BLaER1 treated with 17β-estradiol and CSF1 and Interleukin-3, amounts not matched to agents 10 nM and 100 nM (cell line): ENCODE data around the gene MAN1B1.

Source experiments
- H3K27ac ChIP-seq, 11 experiments: shearing (Covaris generic); formaldehyde crosslinking; 2 replicates each; pipeline ENCODE4 v1.8.1; 2022
- H3K27me3 ChIP-seq, 11 experiments: shearing (Covaris generic); formaldehyde crosslinking; 2 replicates each; pipeline ENCODE4 v1.8.1; 2022
- H3K36me3 ChIP-seq, 11 experiments: shearing (Covaris generic); formaldehyde crosslinking; 2 replicates each; pipeline ENCODE4 v1.8.1; 2022
- H3K4me1 ChIP-seq, 10 experiments: shearing (Covaris generic); formaldehyde crosslinking; 2 replicates each; pipeline ENCODE4 v1.8.1; 2022
- H3K4me2 ChIP-seq, 11 experiments: shearing (Covaris generic); formaldehyde crosslinking; 2 replicates each; pipeline ENCODE4 v1.8.1; 2022
- H3K4me3 ChIP-seq, 10 experiments: shearing (Covaris generic); formaldehyde crosslinking; 2 replicates each; pipeline ENCODE4 v1.8.1; 2022
- H3K9ac ChIP-seq, 11 experiments: shearing (Covaris generic); formaldehyde crosslinking; 2 replicates each; pipeline ENCODE4 v1.8.1; 2022
- H3K9me3 ChIP-seq, 11 experiments: shearing (Covaris generic); formaldehyde crosslinking; replicated peaks in 1 of 11; 2 replicates each; pipeline ENCODE4 v1.8.1; 2022
- H4K20me1 ChIP-seq, 11 experiments: shearing (Covaris generic); formaldehyde crosslinking; 2 replicates each; pipeline ENCODE4 v1.8.1; 2022
- Cebpa-rat ChIP-seq, 11 experiments: shearing (Covaris generic); IDR thresholded peaks; 2 replicates each; pipeline ENCODE4 v1.8.1; 2022

The MAN1B1 gene

GRCh38 chr9:137077010-137077747 is 9.6 kb upstream of the MAN1B1 start, which contains the start of gene UAP1L1:
UAP1L1 (plus strand) TSS chr9:137077517; CDS start chr9:137077533, 16 bp downstream.
- H3K4me3 ChIP-seq = peak within 1 kb of the TSS; percentile 70 to 96 (median 80)
- H3K27ac ChIP-seq = peak within 1 kb of the TSS; percentile 62 to 79 (median 71)
- no peaks in the 10 kb centered on the region for H3K9me3 ChIP-seq
- peaks cover 0 to 3% (median 0%) of the 10 kb centered on the region in 11 experiments; a peak in 1 of 22 replicates for H3K27me3 ChIP-seq
- H3K4me2 ChIP-seq = peak within 1 kb of the TSS; percentile 95 to 100 (median 98)
- TF ChIP-seq Cebpa-rat (IDR thresholded peaks at IDR 0.05) = no peak
- peak within 1 kb of the TSS; percentile 72 to 88 (median 83) for H3K9ac ChIP-seq
- peaks cover 24 to 43% (median 39%) of the 10 kb centered on the region in 11 experiments; a peak in 20 of 22 replicates for H4K20me1 ChIP-seq
- H3K4me1 ChIP-seq = peaks cover 76 to 90% (median 83%) of the 10 kb centered on the region in 10 experiments
- H3K36me3 ChIP-seq = peaks cover 0 to 40% (median 14%) of the 10 kb centered on the region in 11 experiments; a peak in 14 of 22 replicates

GRCh38 chr9:137077758-137078693 is 8.8 kb upstream of the MAN1B1 start:
- Histone ChIP-seq H3K9me3 (no peaks in the 10 kb centered on the region), H3K9ac (peak overlapping the region; percentile 72 to 88 (median 83)), H3K27me3 (peaks cover 0 to 3% (median 0%) of the 10 kb centered on the region in 11 experiments; a peak in 1 of 22 replicates), H3K36me3 (peaks cover 0 to 49% (median 14%) of the 10 kb centered on the region in 11 experiments; a peak in 14 of 22 replicates), H3K4me3 (peak overlapping the region; percentile 70 to 96 (median 80)), H4K20me1 (peaks cover 33 to 52% (median 48%) of the 10 kb centered on the region in 11 experiments; a peak in 21 of 22 replicates), H3K4me2 (peak overlapping the region; percentile 95 to 100 (median 97)), H3K4me1 (peaks cover 83 to 91% (median 89%) of the 10 kb centered on the region in 10 experiments), H3K27ac (peak overlapping the region; percentile 62 to 79 (median 71))
- no peak for TF ChIP-seq Cebpa-rat (IDR thresholded peaks at IDR 0.05)

GRCh38 chr9:137078701-137079400 is 7.9 kb upstream of the MAN1B1 start:
- TF ChIP-seq Cebpa-rat (IDR thresholded peaks at IDR 0.05) = no peak
- no peaks in the 10 kb centered on the region for H3K9me3 ChIP-seq
- peak overlapping the region in 8 of 11 experiments; percentile 81 to 88 (median 83); a peak in 15 of 22 replicates for H3K9ac ChIP-seq
- H3K4me1 ChIP-seq = peaks cover 83 to 91% (median 89%) of the 10 kb centered on the region in 10 experiments
- peak overlapping the region; percentile 95 to 100 (median 97) for H3K4me2 ChIP-seq
- H3K27ac ChIP-seq = no peak overlapping the region
- peaks cover 0 to 50% (median 14%) of the 10 kb centered on the region in 11 experiments; a peak in 14 of 22 replicates for H3K36me3 ChIP-seq
- H3K27me3 ChIP-seq = peaks cover 0 to 3% (median 0%) of the 10 kb centered on the region in 11 experiments; a peak in 1 of 22 replicates
- peak overlapping the region in 9 of 10 experiments; percentile 70 to 96 (median 79); a peak in 17 of 20 replicates for H3K4me3 ChIP-seq
- peaks cover 36 to 60% (median 53%) of the 10 kb centered on the region in 11 experiments; a peak in 21 of 22 replicates for H4K20me1 ChIP-seq

GRCh38 chr9:137079401-137079787 is 7.4 kb upstream of the MAN1B1 start:
- peak overlapping the region; percentile 95 to 100 (median 97) for H3K4me2 ChIP-seq
- 0 out of 22 replicates have a peak overlapping the region, but pooled peaks of 1 of the 11 experiments have one; percentile 4 for H3K27ac ChIP-seq
- H3K36me3 ChIP-seq = peaks cover 0 to 50% (median 14%) of the 10 kb centered on the region in 11 experiments; a peak in 14 of 22 replicates
- peaks cover 36 to 66% (median 59%) of the 10 kb centered on the region in 11 experiments; a peak in 21 of 22 replicates for H4K20me1 ChIP-seq
- H3K4me1 ChIP-seq = peaks cover 84 to 91% (median 89%) of the 10 kb centered on the region in 10 experiments
- peaks cover 0 to 3% (median 0%) of the 10 kb centered on the region in 11 experiments; a peak in 1 of 22 replicates for H3K27me3 ChIP-seq
- H3K9me3 ChIP-seq = no peaks in the 10 kb centered on the region
- no peak for TF ChIP-seq Cebpa-rat (IDR thresholded peaks at IDR 0.05)
- peak overlapping the region in 9 of 11 experiments; percentile 5 to 73 (median 39); a peak in 10 of 22 replicates for H3K9ac ChIP-seq
- peak overlapping the region in 3 of 10 experiments; percentile 42 to 96 (median 81); a peak in 7 of 20 replicates for H3K4me3 ChIP-seq

GRCh38 chr9:137080260-137081122 is 6.3 kb upstream of the MAN1B1 start:
- peak overlapping the region; percentile 95 to 100 (median 97) for H3K4me2 ChIP-seq
- H4K20me1 ChIP-seq = peaks cover 36 to 69% (median 59%) of the 10 kb centered on the region in 11 experiments; a peak in 21 of 22 replicates
- TF ChIP-seq Cebpa-rat (IDR thresholded peaks at IDR 0.05) = no peak
- peaks cover 84 to 91% (median 89%) of the 10 kb centered on the region in 10 experiments for H3K4me1 ChIP-seq
- H3K36me3 ChIP-seq = peaks cover 0 to 50% (median 14%) of the 10 kb centered on the region in 11 experiments; a peak in 14 of 22 replicates
- peak overlapping the region in 9 of 11 experiments; percentile 12 to 73 (median 40); a peak in 14 of 22 replicates for H3K9ac ChIP-seq
- H3K27ac ChIP-seq = peak overlapping the region in 1 of 11 experiments; percentile 4; a peak in 1 of 22 replicates
- peak overlapping the region in 3 of 10 experiments; percentile 42 to 96 (median 81); a peak in 7 of 20 replicates for H3K4me3 ChIP-seq
- no peaks in the 10 kb centered on the region for H3K9me3 ChIP-seq
- H3K27me3 ChIP-seq = peaks cover 0 to 3% (median 0%) of the 10 kb centered on the region in 11 experiments; a peak in 1 of 22 replicates

- peak overlapping the region; percentile 97 to 100 (median 99) for H3K4me2 ChIP-seq
- H3K9ac ChIP-seq = peak overlapping the region in 8 of 11 experiments; percentile 8 to 56 (median 42); a peak in 11 of 22 replicates
- H3K4me3 ChIP-seq = peak overlapping the region in 2 of 10 experiments; percentile 27 to 36; a peak in 2 of 20 replicates
- H3K4me1 ChIP-seq = peaks cover 80 to 90% (median 85%) of the 10 kb centered on the region in 10 experiments
- H3K36me3 ChIP-seq = peaks cover 0 to 50% (median 14%) of the 10 kb centered on the region in 11 experiments; a peak in 14 of 22 replicates
- no peak for TF ChIP-seq Cebpa-rat (IDR thresholded peaks at IDR 0.05)
- H3K27ac ChIP-seq = peak overlapping the region in 5 of 11 experiments; percentile 42 to 69 (median 57); a peak in 6 of 22 replicates
- H4K20me1 ChIP-seq = peaks cover 36 to 69% (median 59%) of the 10 kb centered on the region in 11 experiments; a peak in 21 of 22 replicates
- H3K9me3 ChIP-seq = no peaks in the 10 kb centered on the region
- peaks cover 0 to 3% (median 0%) of the 10 kb centered on the region in 11 experiments; a peak in 1 of 22 replicates for H3K27me3 ChIP-seq
Observed at GRCh38 chr9:137082222-137082924, 4.4 kb upstream of the MAN1B1 start.
